PC-3 (cell line): ENCODE measurements around the gene VTI1B.

Experiments
- EZH2phosphoT487 ChIP-seq: fragments of 300-600 bp; sonication (generic); IDR thresholded peaks from 2 replicates; pipeline ENCODE4 v1.6.1; 2018; ENCODE audit warnings: mild to moderate bottlenecking, antibody characterized with exemption, low read length, borderline replicate concordance
- TF ChIP-seq, protein P1 (sequence below): fragments of 300-600 bp; sonication (generic); conservative IDR thresholded peaks from 2 replicates; pipeline ENCODE4 v1.5.1; 2017; ENCODE audit warnings: antibody characterized with exemption, low read depth, mild to moderate bottlenecking, low read length

DNA sequence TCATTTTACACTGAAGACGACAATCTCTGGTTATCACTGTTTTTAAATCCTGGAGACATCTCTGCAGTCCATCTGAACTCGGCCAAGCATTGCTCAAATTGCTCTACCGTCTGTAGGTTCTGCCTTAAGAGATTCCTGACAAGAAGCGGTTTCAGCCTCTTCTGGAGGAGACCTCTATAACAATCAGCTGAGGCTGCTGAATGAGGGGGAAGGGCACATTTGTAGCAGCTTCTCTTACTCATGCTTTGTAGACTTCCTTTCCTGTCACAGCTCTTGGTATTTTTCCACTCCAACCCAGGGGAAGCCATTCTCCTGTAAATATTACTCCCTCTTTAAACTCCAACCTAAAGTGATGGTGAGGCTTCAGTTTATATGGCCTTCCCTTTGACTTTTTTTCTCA, 51.8 kb downstream of the VTI1B start:
- no peak for TF ChIP-seq EZH2phosphoT487
- TF ChIP-seq, protein P1, sequence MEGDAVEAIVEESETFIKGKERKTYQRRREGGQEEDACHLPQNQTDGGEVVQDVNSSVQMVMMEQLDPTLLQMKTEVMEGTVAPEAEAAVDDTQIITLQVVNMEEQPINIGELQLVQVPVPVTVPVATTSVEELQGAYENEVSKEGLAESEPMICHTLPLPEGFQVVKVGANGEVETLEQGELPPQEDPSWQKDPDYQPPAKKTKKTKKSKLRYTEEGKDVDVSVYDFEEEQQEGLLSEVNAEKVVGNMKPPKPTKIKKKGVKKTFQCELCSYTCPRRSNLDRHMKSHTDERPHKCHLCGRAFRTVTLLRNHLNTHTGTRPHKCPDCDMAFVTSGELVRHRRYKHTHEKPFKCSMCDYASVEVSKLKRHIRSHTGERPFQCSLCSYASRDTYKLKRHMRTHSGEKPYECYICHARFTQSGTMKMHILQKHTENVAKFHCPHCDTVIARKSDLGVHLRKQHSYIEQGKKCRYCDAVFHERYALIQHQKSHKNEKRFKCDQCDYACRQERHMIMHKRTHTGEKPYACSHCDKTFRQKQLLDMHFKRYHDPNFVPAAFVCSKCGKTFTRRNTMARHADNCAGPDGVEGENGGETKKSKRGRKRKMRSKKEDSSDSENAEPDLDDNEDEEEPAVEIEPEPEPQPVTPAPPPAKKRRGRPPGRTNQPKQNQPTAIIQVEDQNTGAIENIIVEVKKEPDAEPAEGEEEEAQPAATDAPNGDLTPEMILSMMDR: no peak
